NB4 (cell line): ENCODE data around the gene GBX2.
"Not testable (repeated sequence)": the region's sequence is repeated elsewhere in the genome, so short reads cannot be mapped to it uniquely, and the experiment has no call there.

ENCODE experiments used
- DNase-seq: peaks from one replicate; pipeline ENCODE4 v3.0.0; 2010; ENCODE audit warnings: low read depth
- H3K4me3 ChIP-seq: one replicate; pipeline ENCODE4 v1.5.1; 2011; ENCODE audit warnings: mild to moderate bottlenecking, low read depth, low read length, moderate library complexity
- MYC ChIP-seq: IDR thresholded peaks from 2 replicates; pipeline ENCODE4 v1.6.1; 2011; ENCODE audit warnings: low read depth, low read length
- POLR2A ChIP-seq: IDR thresholded peaks from 2 replicates; pipeline ENCODE4 v1.6.1; 2011; ENCODE audit warnings: mild to moderate bottlenecking; ENCODE audit not compliant: insufficient read length; ENCODE audit errors: extremely low read depth
- TF ChIP-seq, protein P1 (sequence below): IDR thresholded peaks from one replicate; pipeline ENCODE4 v1.5.1; 2012; ENCODE audit warnings: low read depth, low read length
- TF ChIP-seq, protein P2 (sequence below): IDR thresholded peaks from 2 replicates; pipeline ENCODE4 v1.6.1; 2011; ENCODE audit warnings: low read depth, low read length

GBX2 gene

GRCh38 chr2:236156095-236156859 lies 11.9 kb downstream of the GBX2 start:
- DNase-seq = no peak
- TF ChIP-seq, protein P1, sequence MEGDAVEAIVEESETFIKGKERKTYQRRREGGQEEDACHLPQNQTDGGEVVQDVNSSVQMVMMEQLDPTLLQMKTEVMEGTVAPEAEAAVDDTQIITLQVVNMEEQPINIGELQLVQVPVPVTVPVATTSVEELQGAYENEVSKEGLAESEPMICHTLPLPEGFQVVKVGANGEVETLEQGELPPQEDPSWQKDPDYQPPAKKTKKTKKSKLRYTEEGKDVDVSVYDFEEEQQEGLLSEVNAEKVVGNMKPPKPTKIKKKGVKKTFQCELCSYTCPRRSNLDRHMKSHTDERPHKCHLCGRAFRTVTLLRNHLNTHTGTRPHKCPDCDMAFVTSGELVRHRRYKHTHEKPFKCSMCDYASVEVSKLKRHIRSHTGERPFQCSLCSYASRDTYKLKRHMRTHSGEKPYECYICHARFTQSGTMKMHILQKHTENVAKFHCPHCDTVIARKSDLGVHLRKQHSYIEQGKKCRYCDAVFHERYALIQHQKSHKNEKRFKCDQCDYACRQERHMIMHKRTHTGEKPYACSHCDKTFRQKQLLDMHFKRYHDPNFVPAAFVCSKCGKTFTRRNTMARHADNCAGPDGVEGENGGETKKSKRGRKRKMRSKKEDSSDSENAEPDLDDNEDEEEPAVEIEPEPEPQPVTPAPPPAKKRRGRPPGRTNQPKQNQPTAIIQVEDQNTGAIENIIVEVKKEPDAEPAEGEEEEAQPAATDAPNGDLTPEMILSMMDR = no peak
- TF ChIP-seq MYC (no peak), POLR2A (no peak)
- TF ChIP-seq, protein P2, sequence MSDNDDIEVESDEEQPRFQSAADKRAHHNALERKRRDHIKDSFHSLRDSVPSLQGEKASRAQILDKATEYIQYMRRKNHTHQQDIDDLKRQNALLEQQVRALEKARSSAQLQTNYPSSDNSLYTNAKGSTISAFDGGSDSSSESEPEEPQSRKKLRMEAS = no peak
- H3K4me3 ChIP-seq = no peak overlapping the region

DNA sequence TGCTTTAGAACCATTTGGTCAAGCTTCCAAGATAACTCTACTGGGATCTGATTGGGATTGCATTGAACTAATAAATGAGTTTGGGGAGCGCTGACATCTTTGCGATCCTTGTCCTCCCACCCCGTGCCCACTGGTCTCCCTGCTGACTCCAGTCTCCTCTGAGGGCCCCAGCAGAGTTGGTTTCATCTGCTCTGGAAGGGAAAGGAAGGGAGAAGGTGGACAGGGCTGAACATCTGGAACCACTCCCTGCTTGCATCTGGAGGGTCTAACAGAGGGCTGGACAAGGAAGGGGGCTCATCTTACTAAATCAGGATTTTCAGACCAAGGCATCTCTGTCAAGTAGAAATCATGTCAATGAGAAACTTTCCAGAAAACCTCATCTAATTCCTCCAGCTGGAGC lies 12.8 kb downstream of the GBX2 start:
- no peak overlapping the region for H3K4me3 ChIP-seq
- no peak for DNase-seq
- TF ChIP-seq POLR2A (no peak), MYC (no peak)
- TF ChIP-seq, protein P2 = no peak
- TF ChIP-seq, protein P1 = no peak

- TF ChIP-seq, protein P1 = no peak
- TF ChIP-seq, protein P2 = no peak
- TF ChIP-seq POLR2A (no peak), MYC (no peak)
- DNase-seq = no peak
- H3K4me3 ChIP-seq = no peak overlapping the region
Measured at GRCh38 chr2:236146436-236146835, 21.8 kb downstream of the GBX2 start.

DNA sequence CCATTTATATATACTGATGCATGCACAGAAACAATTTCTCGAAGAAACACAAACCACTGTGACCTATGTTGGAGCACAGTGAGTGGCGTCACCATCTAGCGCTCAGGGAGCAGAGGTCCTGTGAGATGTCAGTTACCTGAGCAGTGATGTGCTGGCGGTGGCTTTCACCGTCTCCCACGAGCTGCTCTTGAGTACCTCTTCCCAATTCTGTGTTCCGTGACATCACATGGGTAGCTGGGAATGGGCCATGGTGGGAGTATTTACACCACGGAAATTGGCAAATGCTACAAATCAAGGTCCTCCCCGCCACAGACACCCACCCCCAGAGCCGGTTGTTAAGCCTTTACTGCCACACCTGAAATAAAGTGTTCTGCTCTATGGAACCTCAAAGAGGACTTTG lies 24.4 kb downstream of the GBX2 start:
- H3K4me3 ChIP-seq = no peak overlapping the region
- no peak for DNase-seq
- TF ChIP-seq MYC (no peak), POLR2A (no peak)
- TF ChIP-seq, protein P1 = no peak
- TF ChIP-seq, protein P2 = no peak

GRCh38 chr2:236141616-236142015 lies 26.6 kb downstream of the GBX2 start:
- H3K4me3 ChIP-seq, DNase-seq: not testable (repeated sequence)

- no peak for TF ChIP-seq POLR2A
- TF ChIP-seq, protein P1 = no peak
- TF ChIP-seq, protein P2 = no peak
- no peak for TF ChIP-seq MYC
- DNase-seq = no peak
- H3K4me3 ChIP-seq = no peak overlapping the region
Measured at GRCh38 chr2:236137066-236137465, 31.1 kb downstream of the GBX2 start.
